Dermis microvascular lymphatic vessel endothelial cell (primary cell): ENCODE results near the gene GPR107. TPM values are rescaled to one million over a fixed set of nuclear protein-coding genes. Genes with fewer than 3 reads are reported as not detected.
"Not testable (repeated sequence)": the region's sequence is repeated elsewhere in the genome, so short reads cannot be mapped to it uniquely, and the experiment has no call there.

Experiments
- DNase-seq, 2 donors: peaks; one replicate each; pipeline versions ENCODE4 v3.0.0 to v3.0.0-alpha.2; 2010; ENCODE audit warnings: low read depth in 2 of 2
- total RNA-seq: library from RNA; depleted of rRNA; stranded (reverse); fragments of >200 nt; gene quantifications from 2 replicates; pipeline ENCODE4 v1.2.1, GENCODE V29; 2014

Gene GPR107
- 19.8 and 29.3 TPM in 2 replicates for total RNA-seq

DNA sequence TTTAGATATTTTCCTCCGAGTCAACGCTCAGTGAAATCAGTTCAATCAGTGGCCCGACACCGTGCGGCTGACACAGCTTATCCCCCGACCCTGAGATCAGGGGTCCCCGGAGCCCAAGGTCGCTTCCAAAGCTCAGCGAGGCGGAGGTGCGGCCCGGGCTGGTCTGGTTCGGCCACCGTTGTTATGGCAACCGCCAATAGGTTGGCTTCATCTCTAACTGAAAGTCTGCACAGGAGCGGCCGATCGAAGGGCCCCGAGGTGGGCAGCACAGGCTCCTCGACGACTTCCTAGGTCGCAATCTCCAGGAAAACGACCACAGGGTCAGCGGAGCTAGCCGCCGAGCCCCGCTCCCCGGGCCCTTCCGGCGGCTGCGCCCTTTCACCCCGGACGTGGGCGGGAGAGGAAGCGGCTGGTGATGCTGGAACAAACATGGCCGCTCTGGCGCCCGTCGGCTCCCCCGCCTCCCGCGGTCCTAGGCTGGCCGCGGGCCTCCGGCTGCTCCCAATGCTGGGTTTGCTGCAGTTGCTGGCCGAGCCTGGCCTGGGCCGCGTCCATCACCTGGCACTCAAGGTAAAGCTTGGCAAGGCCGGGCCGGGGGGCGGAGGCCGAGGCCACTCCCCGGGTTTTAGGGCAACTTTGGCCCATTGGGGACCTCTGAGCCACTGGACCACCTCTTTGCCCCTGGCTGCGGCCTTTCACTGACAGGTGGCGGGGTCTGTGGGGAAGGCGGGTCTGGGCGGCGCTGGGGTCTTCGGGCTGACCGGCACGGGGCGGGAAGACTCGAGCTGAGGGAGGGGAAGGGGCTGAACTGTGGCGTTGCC lies at the start of gene GPR107:
Gene GPR107 (plus strand): TSS at position 403 of the 821 bp plus-strand sequence. CDS start 27 bp downstream, at position 430.
- peak in 1 of 2 donors; percentile 69 for DNase-seq

DNA sequence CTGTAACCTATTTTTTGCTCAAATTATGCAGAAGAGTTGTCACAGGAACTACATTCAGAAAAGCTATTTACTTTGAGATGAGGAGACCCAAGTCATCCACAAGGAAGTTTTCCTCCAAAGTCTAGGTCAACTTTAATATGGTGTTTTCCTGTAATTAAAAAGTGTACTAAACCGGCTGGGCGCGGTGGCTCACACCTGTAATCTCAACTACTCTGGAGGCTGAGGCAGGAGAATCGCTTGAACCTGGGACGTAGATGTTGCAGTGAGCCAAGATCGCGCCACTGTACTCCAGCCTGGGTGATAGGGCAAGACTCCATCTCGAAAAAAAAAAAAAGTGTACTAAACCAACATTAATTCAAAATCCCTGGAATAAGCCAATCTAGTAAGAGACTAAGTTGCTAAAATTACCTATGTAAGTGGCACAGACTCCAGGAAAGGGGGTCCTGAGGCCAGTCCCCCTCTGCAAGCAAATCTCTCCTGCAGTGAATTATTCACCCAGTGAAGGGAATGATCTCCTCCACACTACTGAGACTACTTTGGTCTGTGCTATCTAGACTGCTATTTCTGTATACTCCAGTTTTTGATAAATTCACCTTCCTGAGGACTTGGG lies 49.7 kb upstream of the GPR107 start:
- DNase-seq = no peak

- not testable (repeated sequence) for DNase-seq
These were observed 46.8 kb upstream of the GPR107 start for GRCh38 chr9:130006952-130007351.

GRCh38 chr9:130008538-130008937 lies 45.2 kb upstream of the GPR107 start:
- no peak for DNase-seq

DNA sequence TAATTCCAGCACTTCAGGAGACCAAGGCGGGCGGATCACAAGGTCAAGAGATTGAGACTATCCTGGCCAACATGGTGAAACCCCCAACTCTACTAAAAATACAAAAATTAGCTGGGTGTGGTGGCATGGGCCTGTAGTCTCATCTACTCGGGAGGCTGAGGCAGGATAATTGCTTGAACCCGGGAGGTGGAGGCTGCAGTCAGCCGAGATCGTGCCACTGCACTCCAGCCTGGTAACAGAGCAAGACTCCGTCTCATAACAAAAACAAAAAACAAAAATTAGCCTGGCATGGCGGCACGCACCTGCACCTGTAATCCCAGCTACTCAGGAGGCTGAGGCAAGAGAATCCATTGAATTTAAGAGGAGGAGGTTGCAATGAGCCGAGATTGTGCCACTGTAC lies 44.2 kb upstream of the GPR107 start:
- not testable (repeated sequence) for DNase-seq

- DNase-seq = no peak
These were observed 43.3 kb upstream of the GPR107 start for GRCh38 chr9:130010151-130010988.

- no peak for DNase-seq
These were observed 40.4 kb upstream of the GPR107 start for GRCh38 chr9:130013326-130013725.

DNA sequence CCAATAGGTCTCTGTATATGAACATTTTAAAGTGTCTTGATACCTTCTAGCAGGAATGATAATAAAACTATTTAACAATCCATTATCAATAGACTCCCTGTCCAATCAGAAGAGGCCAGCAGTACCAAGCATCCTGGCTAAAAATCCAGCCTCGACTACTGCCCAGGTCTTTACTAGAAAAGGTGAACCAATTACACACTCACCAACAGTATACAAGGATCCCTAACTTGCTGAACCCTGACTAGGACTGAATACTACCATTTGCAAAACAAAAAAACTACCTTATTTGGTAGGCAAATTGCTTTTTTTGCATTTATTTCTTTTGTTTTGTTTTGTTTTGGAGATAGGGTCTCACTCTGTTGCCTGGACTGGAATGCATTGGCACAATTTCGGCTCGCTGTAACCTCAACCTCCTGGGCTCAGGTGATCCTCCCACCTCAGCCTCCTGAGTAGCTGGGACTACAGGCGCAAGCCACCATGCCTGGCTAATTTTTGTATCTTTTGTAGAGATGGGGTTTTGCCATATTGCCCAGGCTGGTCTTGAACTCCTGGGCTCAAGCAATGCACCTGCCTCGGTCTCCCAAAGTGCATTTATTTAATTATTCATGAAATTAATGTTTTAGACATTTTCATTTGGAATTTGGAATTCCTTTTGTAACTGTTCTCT lies 38.2 kb upstream of the GPR107 start:
- DNase-seq = no peak

- no peak for DNase-seq
These were observed 36.6 kb upstream of the GPR107 start for GRCh38 chr9:130017076-130017475.

GRCh38 chr9:130017510-130017909 lies 36.2 kb upstream of the GPR107 start:
- not testable (repeated sequence) for DNase-seq

- DNase-seq = no peak
These were observed 35.4 kb upstream of the GPR107 start for GRCh38 chr9:130018265-130018664.

- DNase-seq = no peak
These were observed 33.1 kb upstream of the GPR107 start for GRCh38 chr9:130020618-130021017.

DNA sequence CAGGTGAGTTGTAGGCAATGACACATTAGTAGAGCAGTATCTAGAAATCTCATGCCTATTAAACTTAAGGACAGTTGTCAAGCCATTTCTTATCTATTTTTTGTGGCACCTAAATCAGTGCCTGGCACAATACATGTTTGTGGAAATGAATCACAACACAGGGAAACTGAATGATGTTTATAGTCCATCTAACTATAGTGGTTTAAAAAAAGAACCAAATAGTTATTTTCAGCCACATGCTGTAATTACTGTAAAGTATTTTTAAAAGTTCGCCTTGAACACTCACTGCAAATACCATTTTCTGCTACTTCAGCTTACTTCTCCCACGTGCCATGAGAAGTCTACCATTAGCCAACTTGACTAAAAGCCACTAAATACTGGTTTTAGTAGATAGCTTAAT lies 32.6 kb upstream of the GPR107 start:
- peak in 1 of 2 donors; percentile 34 for DNase-seq

DNA sequence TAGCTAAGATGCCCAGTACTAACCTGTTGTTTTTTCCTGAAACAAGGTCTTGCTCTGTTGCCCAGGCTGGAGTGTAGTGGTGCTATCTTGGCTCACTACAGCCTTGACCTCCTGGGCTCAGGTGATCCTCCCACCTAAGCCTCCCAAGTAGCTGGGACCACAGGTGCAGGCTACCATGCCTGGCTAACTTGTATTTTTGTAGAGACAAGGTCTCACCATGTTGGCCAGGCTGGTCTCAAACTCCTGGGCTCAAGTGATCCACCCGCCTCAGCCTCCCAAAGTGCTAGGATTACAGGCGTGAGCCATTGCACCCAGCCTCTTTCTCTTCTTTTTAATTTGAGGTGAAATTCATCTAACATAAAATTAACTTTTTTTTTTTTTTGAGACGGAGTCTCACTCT lies 31.9 kb upstream of the GPR107 start:
- DNase-seq = not testable (repeated sequence)

DNA sequence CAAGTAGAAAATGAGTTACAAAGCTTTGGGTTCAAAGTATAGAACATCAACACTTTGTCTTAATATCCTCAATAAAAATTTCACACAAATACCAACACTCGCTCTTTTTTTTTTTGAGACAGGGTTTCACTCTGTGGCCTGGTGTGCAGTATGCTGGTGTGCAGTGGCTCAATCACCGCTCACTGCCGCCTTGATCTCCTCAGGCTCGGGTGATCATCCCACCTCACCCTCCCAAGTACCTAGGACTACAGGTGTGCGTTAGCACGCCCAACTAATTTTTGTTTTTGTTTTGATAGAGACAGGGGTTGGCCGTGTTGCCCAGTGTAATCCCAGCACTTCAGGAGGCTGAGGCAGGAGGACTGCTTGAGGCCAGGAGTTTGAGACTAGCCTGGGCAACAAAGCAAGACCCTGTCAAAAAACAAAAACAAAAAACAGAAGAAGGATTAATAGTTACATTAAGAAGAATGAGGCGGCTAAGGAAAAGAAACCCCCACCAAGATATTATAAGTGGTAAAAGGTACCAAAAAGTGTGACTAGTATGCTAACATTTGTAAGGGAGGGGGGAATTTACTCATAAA lies 31.1 kb upstream of the GPR107 start:
- DNase-seq = no peak

DNA sequence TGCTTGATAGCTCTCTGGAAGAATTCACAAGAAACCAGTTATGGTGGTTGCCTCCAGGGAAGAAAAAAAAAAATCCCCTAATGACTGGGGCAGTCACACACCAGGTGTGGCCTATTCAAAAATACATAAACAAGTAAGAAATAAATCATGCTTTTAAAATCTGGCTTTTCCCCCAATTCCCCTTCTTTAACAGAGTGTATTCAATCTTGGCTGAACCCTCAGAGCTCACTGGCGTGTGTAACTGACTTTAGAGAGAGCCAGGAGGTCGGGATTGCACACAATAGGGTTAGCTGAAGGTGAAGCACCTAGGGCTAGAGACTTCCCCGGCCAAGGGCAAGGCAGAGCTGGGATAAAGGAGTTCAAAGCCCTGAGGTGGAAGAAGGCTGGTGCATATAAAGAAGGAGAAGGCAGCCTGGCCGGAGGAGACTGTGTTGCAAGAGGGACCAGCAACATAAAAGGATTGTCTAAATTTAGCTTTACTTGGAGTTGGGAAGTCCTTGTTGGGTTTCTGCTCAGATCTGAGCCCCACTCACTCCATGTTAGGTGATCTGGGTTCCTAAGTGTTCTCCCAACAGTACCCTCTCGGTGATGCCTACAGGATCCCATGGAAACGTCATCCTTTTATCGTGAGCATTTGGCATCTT lies 30.4 kb upstream of the GPR107 start:
- no peak for DNase-seq

- no peak for DNase-seq
These were observed 29.6 kb upstream of the GPR107 start for GRCh38 chr9:130023994-130024596.

- DNase-seq = peak in 1 of 2 donors; percentile 26
These were observed 29.1 kb upstream of the GPR107 start for GRCh38 chr9:130024597-130024994.

DNA sequence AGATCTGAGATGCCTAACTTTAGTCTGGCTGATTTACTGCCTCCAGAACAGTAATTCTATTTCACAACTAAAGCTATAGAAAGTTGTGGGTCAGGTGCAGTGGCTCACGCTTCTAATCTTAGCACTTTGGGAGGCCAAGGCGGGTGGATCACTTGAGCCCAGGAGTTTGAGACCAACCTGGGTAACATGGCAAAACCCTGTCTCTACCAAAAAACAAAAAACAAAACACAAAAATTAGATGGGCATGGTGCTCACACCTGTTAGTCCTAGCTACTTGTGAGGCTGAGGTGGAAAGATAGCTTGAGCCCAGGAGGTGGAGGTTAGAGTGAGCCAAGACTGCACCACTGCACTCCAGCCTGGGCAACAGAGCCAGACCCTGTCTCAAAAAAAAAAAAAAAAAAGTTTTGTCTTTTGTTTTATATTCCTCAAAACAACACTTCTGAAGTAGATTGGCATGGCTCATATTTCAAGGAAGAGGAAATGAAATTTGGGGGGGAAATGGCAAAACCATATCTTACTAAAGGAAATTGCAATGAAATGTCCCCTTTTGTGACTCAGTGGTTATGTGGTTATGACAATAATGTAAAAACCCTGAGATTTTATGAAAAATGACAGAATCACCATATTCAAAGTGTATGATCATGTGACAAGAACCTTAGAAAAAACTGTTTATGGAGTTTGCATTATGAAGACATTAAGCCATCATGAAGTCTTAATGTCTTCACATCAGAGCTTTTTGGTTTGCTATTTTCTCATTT lies 26.9 kb upstream of the GPR107 start:
- no peak for DNase-seq
